Parathyroid adenoma (tissue), 2 donors: ENCODE measurements around the gene FIZ1.

ENCODE experiments used
- H2AFZ ChIP-seq: fragments of 300-600 bp; sonication (generic); one replicate; pipeline ENCODE4 v1.7.0; 2017; ENCODE audit warnings: antibody characterized with exemption, mild to moderate bottlenecking
- H3K27ac ChIP-seq: fragments of 300-600 bp; sonication (generic); one replicate; pipeline ENCODE4 v1.7.0; 2017
- H3K27me3 ChIP-seq: fragments of 300-600 bp; sonication (generic); one replicate; pipeline ENCODE4 v1.7.0; 2017; ENCODE audit warnings: low read length; ENCODE audit not compliant: control insufficient read depth, insufficient read depth
- H3K36me3 ChIP-seq: fragments of 300-600 bp; sonication (generic); one replicate; pipeline ENCODE4 v1.7.0; 2017; ENCODE audit warnings: low read length; ENCODE audit not compliant: control insufficient read depth, insufficient read depth
- H3K4me1 ChIP-seq: fragments of 300-600 bp; sonication (generic); one replicate; pipeline ENCODE4 v1.7.0; 2017; ENCODE audit warnings: control low read depth
- H3K4me2 ChIP-seq: fragments of 300-600 bp; sonication (generic); one replicate; pipeline ENCODE4 v1.7.0; 2017; ENCODE audit warnings: low read length
- H3K4me3 ChIP-seq: fragments of 300-600 bp; sonication (generic); one replicate; pipeline ENCODE4 v1.7.0; 2017; ENCODE audit warnings: low read depth, low read length
- H3K79me2 ChIP-seq: fragments of 300-600 bp; sonication (generic); one replicate; pipeline ENCODE4 v1.7.0; 2017; ENCODE audit warnings: control low read depth
- H3K9ac ChIP-seq: fragments of 300-600 bp; sonication (generic); one replicate; pipeline ENCODE4 v1.7.0; 2017; ENCODE audit warnings: mild to moderate bottlenecking
- H3K9me3 ChIP-seq: fragments of 300-600 bp; sonication (generic); one replicate; pipeline ENCODE4 v1.7.0; 2017; ENCODE audit warnings: low read length; ENCODE audit not compliant: control insufficient read depth
- CTCF ChIP-seq: fragments of 300-600 bp; sonication (generic); IDR thresholded peaks from one replicate; pipeline ENCODE4 v1.7.0; 2017; ENCODE audit warnings: antibody characterized with exemption, mild to moderate bottlenecking
- donor health status: primary hyperparathyroidism.

FIZ1 gene

DNA sequence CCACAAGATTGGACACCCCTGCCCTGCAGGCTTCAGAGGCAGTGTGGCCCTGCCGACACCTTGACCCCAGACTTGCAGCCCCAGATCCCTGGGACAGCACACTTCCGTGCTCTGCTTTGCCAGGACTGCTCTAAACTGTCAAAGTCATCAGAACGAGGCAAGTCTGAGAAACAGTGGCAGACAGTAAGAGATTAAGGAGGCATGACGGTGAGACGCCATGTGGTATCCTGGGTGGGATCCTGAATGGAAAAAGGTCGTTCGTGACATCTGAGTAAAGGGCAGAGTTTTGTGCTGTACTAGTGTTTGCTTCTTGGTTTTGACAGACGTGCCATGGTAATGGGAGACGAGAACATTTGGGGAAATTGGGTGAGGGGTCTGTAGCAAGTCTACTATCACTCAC, 32.5 kb downstream of the FIZ1 start:
- Histone ChIP-seq H2AFZ (no peak overlapping the region), H3K27ac (no peak overlapping the region), H3K9me3 (no peaks in the 10 kb centered on the region), H3K4me1 (no peaks in the 10 kb centered on the region), H3K27me3 (no peaks in the 10 kb centered on the region), H3K9ac (no peak overlapping the region), H3K4me3 (no peak overlapping the region), H3K36me3 (no peaks in the 10 kb centered on the region), H3K4me2 (no peak overlapping the region), H3K79me2 (no peaks in the 10 kb centered on the region)
- no peak for TF ChIP-seq CTCF

DNA sequence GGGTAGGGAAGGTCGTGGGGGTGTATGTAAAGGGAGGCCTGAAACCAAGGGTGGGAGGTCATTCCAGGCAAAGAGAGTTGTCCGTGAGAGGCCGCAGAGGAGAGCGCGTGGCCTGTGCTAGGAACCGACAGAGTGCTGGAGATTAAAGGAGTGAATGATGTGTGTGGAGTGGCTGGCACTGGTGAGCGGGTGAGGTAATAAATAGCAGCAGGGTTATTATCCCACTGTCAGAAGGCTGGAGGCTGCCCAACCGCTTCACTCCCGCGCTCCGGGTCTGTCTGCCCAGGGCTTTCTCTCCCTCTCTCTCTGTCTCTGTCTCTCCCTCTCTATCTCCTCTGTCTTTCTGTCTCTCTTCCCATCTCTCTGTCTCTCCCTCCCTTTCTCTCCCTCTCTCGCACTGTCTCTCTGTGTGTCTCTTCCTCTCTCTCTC, 36.0 kb downstream of the FIZ1 start:
- Histone ChIP-seq H3K27ac (no peak overlapping the region), H3K27me3 (no peaks in the 10 kb centered on the region), H3K36me3 (no peaks in the 10 kb centered on the region), H3K4me3 (no peak overlapping the region), H3K79me2 (no peaks in the 10 kb centered on the region), H3K4me1 (no peaks in the 10 kb centered on the region), H2AFZ (no peak overlapping the region), H3K9me3 (no peaks in the 10 kb centered on the region), H3K9ac (no peak overlapping the region), H3K4me2 (no peak overlapping the region)
- no peak for TF ChIP-seq CTCF

GRCh38 chr19:55559684-55560083, 39.6 kb downstream of the FIZ1 start:
- no peak for TF ChIP-seq CTCF

DNA sequence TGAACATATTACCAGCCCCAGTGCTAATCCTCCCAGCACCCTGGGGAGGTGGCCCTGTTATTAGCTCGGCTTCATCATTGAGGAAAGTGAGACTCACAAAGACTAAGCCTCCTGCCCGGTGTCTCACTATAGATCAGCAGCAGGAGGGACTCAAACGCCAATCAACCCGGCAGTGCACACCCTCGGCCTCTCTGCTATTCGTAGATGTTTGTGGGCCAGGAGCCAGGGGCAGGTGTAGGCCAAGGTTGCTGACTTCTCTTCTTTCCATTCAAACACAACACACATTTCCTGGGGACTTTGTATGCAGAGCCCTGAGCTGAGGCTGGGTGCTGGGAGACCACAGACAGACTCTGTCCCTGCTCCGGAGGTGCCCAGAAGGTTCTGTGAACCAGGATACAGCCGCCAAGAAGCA, 44.6 kb downstream of the FIZ1 start:
- H2AFZ ChIP-seq, result no peak overlapping the region
- no peak overlapping the region for H3K4me2 ChIP-seq
- TF ChIP-seq CTCF, result no peak
- no peaks in the 10 kb centered on the region for H3K27me3 ChIP-seq
- H3K9ac ChIP-seq, result no peak overlapping the region
- no peaks in the 10 kb centered on the region for H3K9me3 ChIP-seq
- H3K79me2 ChIP-seq, result no peaks in the 10 kb centered on the region
- H3K27ac ChIP-seq, result no peak overlapping the region
- H3K4me3 ChIP-seq, result no peak overlapping the region
- no peaks in the 10 kb centered on the region for H3K4me1 ChIP-seq
- no peaks in the 10 kb centered on the region for H3K36me3 ChIP-seq

More at GRCh38 chr19:55559684-55560083, 39.6 kb downstream of the FIZ1 start:
- no peaks in the 10 kb centered on the region for H3K4me1 ChIP-seq
- H3K27me3 ChIP-seq, result no peaks in the 10 kb centered on the region
- H3K4me2 ChIP-seq, result no peak overlapping the region
- H2AFZ ChIP-seq, result no peak overlapping the region
- no peak overlapping the region for H3K4me3 ChIP-seq
- no peak overlapping the region for H3K27ac ChIP-seq
- no peaks in the 10 kb centered on the region for H3K9me3 ChIP-seq
- H3K79me2 ChIP-seq, result no peaks in the 10 kb centered on the region
- no peaks in the 10 kb centered on the region for H3K36me3 ChIP-seq
- H3K9ac ChIP-seq, result no peak overlapping the region

DNA sequence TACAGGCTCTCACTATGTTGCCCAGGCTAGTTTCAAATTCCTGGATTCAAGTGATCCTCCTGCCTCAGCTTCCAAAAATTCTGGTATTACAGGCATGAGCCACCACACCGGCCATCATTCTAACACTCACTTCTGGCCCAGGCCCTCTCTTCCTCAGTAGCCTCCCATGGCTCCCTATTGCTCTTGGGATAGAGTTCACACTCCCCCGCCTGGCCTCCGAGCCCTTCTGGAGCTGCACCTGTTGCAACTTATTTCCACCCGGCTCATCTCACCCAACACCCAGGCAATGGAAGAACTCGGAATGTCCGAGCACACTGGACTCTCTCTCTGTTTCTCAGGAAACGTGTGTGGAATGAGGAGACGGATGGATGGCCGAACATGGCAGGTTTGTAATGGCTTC, 45.0 kb downstream of the FIZ1 start:
- Histone ChIP-seq H3K27me3 (no peaks in the 10 kb centered on the region), H3K4me2 (no peak overlapping the region), H3K27ac (no peak overlapping the region), H3K79me2 (no peaks in the 10 kb centered on the region), H3K4me1 (no peaks in the 10 kb centered on the region), H2AFZ (no peak overlapping the region), H3K36me3 (no peaks in the 10 kb centered on the region), H3K4me3 (no peak overlapping the region), H3K9ac (no peak overlapping the region), H3K9me3 (no peaks in the 10 kb centered on the region)
- no peak for TF ChIP-seq CTCF
